MG63 (cell line): ENCODE results near the gene DRC1. TPM values are rescaled to one million over a fixed set of nuclear protein-coding genes. Genes with fewer than 3 reads are reported as not detected.

ENCODE experiments used
- DNase-seq: peaks from one replicate; pipeline ENCODE4 v3.0.0-alpha.2; 2020
- H3K27me3 ChIP-seq: fragments of 250-450 bp; sonication (Bioruptor Pico); 2 replicates; pipeline ENCODE4 v1.5.1; 2020; ENCODE audit warnings: mild to moderate bottlenecking, moderate library complexity
- H3K36me3 ChIP-seq: fragments of 250-450 bp; sonication (Bioruptor Pico); 2 replicates; pipeline ENCODE4 v1.5.1; 2020; ENCODE audit warnings: mild to moderate bottlenecking, moderate library complexity
- H3K4me3 ChIP-seq: fragments of 250-450 bp; sonication (Bioruptor Pico); 2 replicates; pipeline ENCODE4 v1.5.1; 2020; ENCODE audit warnings: mild to moderate bottlenecking, moderate library complexity
- H3K9me3 ChIP-seq: fragments of 250-450 bp; sonication (Bioruptor Pico); 2 replicates; pipeline ENCODE4 v1.5.1; 2020; ENCODE audit warnings: mild to moderate bottlenecking, moderate library complexity
- total RNA-seq: library from RNA; depleted of rRNA; stranded (reverse); fragments of >200 nt; shearing (Covaris generic); gene quantifications from 2 replicates; pipeline ENCODE4 v1.2.3, GENCODE V29; 2014; ENCODE audit warnings: low replicate concordance

DRC1 gene
- total RNA-seq, 1 experiment from 2014 or later = not detected

- Histone ChIP-seq H3K4me3 (no peak overlapping the region), H3K9me3 (no peaks in the 10 kb centered on the region), H3K27me3 (no peaks in the 10 kb centered on the region; the same call in 1 of the 2 replicates), H3K36me3 (no peaks in the 10 kb centered on the region)
- DNase-seq = no peak
These were observed 52.9 kb downstream of the DRC1 start for GRCh38 chr2:26454561-26455001.

- no peaks in the 10 kb centered on the region; the same call in 1 of the 2 replicates for H3K27me3 ChIP-seq
- no peak overlapping the region for H3K4me3 ChIP-seq
- H3K9me3 ChIP-seq = no peaks in the 10 kb centered on the region
- no peak for DNase-seq
- H3K36me3 ChIP-seq = no peaks in the 10 kb centered on the region
These were observed 53.4 kb downstream of the DRC1 start for GRCh38 chr2:26455037-26455669.

DNA sequence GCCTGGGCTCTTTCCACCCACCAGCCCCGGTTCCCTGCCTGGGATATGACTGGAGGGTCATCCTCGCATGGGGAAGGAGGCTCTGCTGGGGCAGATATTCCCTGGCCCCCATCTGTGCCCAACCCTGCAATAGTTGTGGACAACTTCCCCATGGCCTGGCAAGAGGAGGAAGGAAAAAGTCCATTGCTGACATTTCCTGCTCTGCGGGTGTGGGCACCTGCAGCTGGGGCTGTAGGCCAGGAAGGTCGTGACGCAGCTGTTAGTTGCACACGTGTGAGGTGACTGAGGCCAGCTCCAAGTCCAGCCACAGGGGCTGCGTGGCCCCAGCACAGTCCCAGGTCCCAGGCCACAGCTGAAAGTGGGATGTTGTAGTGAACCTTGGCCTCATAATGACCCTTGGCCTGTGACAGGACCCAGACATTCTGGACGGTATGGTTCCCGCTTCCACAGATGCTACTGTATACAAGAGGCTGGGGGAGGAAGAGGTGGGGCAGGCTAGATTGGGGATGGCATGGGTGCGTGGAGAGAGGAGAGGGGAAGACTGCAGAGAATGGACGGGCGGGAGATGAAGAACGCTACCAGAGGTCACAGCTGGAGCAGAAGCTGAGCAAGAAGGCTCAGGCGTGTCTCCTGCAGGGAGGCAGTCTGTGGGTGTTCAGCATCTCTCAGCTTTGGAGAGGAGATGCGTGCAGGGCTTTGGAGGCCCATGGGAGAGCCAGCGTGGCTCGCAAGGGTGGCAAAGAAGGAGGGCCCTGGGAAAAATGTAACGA, 54.1 kb downstream of the DRC1 start:
- DNase-seq = no peak
- Histone ChIP-seq H3K27me3 (no peaks in the 10 kb centered on the region; the same call in 1 of the 2 replicates), H3K36me3 (no peaks in the 10 kb centered on the region)

DNA sequence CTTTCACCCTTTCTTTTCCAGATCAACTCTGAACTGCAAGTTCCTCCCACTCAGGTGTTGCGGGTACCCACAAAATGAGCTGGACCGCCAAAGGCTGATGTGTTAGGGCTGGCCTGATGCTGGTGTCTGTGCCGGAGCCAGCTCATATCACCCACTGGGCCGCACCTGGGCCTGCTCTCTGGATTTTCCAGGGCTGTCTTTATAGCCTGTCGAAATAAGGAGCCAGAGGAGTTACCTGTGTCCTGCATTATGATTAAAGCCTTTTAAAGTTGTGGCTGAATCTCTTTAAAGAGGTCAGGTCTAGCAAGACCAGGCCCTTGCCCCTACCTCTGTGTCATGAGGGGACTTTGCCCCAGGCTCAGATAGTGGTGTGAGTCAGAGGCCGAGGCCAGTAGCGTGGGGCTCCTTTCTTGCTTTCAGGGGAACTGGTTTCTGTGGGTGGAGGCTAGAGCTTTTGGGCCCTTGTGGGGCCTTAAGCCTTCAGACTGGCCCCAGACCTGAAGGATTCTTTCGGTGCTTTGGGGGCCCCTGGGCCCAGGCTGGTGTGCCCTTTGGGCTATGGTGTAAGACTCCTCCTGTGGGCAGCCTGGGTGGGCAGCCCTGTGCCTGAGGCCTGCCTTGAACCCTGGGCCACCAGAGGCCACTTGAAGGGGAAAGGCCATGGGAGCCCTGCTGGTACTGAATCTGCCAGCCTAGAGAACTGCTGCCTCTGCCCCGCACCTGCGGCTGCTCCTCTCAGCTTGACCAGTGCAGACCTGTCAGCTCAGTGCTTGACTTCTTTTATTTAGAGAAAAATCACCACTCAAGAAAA, 54.9 kb downstream of the DRC1 start:
- no peak overlapping the region for H3K4me3 ChIP-seq
- H3K36me3 ChIP-seq = no peaks in the 10 kb centered on the region
- no peak for DNase-seq

More for the DNA sequence above, 54.1 kb downstream of the DRC1 start:
- Histone ChIP-seq H3K9me3 (no peaks in the 10 kb centered on the region), H3K4me3 (no peak overlapping the region)

DNA sequence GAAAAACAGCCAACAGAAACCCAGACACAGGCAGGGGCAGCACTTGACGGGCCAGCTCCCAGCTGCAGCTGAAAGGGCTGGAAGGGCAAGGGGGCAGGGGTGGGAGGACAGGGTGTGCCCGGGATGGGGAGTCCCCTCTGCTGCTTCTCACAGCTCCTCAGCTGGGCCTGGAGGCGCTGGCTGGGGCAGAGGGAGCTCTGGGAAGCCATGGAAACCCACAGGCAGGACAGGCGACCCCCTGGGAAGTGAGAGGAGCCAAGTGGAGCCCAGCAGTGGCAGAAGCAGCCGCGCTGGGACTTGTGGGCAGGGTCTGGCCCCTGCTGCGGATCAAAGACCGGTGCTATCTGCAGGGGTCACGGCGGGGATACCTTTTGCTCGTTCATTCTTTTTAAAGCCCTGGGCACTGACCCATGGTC, 55.5 kb downstream of the DRC1 start:
- H3K27me3 ChIP-seq = no peaks in the 10 kb centered on the region
- H3K4me3 ChIP-seq = no peak overlapping the region
- no peaks in the 10 kb centered on the region for H3K36me3 ChIP-seq
- no peak for DNase-seq
- H3K9me3 ChIP-seq = no peaks in the 10 kb centered on the region

More for the DNA sequence above, 54.9 kb downstream of the DRC1 start:
- Histone ChIP-seq H3K27me3 (no peaks in the 10 kb centered on the region), H3K9me3 (no peaks in the 10 kb centered on the region)

GRCh38 chr2:26457695-26458364, 56.1 kb downstream of the DRC1 start:
- DNase-seq = no peak
- no peaks in the 10 kb centered on the region for H3K27me3 ChIP-seq
- no peaks in the 10 kb centered on the region for H3K36me3 ChIP-seq
- H3K9me3 ChIP-seq = no peaks in the 10 kb centered on the region
- H3K4me3 ChIP-seq = no peak overlapping the region

- Histone ChIP-seq H3K27me3 (no peaks in the 10 kb centered on the region), H3K9me3 (no peaks in the 10 kb centered on the region)
- no peak for DNase-seq
These were observed 56.8 kb downstream of the DRC1 start for GRCh38 chr2:26458365-26459042.

DNA sequence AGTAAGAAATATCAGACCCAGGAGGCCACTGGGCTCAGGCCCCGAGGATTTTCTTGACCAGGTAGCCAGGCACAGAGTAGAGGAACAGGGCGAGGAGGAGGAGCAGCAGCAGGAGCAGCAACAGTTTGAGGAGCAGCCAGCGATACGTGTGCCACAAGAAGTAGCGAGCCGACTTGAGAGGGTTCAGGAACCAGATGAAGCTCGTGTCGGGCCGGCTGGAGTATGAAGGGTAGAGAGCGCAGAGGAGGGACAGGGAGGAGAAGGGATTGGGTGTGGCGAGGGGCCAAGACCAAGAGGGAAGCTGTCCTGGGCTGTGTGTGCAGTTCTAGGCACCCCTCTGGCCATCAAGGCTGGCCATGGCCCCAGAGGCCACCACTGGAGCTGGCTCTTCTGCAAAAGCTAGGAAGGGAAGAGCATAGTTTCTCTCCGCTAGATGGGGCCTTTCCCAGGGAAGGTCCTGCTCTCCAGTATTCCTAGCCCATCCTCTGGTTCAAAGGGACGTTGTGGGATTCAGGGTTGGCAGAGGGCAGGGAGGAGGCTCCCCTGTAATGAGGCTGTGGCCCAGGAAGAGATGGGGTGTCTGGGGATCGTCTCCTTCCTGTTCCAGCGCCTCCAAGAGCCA, 58.4 kb downstream of the DRC1 start:
- Histone ChIP-seq H3K4me3 (no peak overlapping the region), H3K27me3 (no peaks in the 10 kb centered on the region), H3K36me3 (no peaks in the 10 kb centered on the region), H3K9me3 (no peaks in the 10 kb centered on the region)
- no peak for DNase-seq

More at GRCh38 chr2:26458365-26459042, 56.8 kb downstream of the DRC1 start:
- H3K36me3 ChIP-seq = no peaks in the 10 kb centered on the region
- H3K4me3 ChIP-seq = no peak overlapping the region

- no peaks in the 10 kb centered on the region for H3K36me3 ChIP-seq
- H3K9me3 ChIP-seq = no peaks in the 10 kb centered on the region
- DNase-seq = no peak
- H3K4me3 ChIP-seq = no peak overlapping the region
- no peaks in the 10 kb centered on the region for H3K27me3 ChIP-seq
These were observed 58.9 kb downstream of the DRC1 start for GRCh38 chr2:26460613-26461031.

GRCh38 chr2:26461601-26462023, 59.9 kb downstream of the DRC1 start:
- no peaks in the 10 kb centered on the region for H3K27me3 ChIP-seq
- no peak overlapping the region for H3K4me3 ChIP-seq
- DNase-seq = no peak
- no peaks in the 10 kb centered on the region for H3K36me3 ChIP-seq
- no peaks in the 10 kb centered on the region for H3K9me3 ChIP-seq

DNA sequence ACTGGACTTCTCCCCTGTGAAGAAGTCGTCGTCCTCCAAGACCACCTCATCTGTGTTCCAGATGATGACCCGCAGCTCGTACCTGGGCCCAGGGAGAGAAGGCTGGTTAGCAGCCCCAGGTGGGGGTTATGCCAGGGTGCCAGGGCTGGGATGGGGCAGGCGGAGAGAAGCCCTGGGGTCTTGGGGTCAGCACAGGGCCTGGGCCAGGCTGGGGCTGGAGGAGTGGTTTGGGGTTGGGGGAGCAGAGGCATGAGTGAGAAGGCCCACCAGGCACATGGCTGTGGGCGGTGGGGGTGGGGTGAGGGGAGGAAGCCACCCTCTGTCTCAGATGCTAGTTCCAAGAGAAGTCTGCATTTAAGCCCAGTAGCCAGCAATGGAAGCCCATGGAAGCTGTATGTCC, 60.4 kb downstream of the DRC1 start:
- Histone ChIP-seq H3K4me3 (no peak overlapping the region), H3K27me3 (no peaks in the 10 kb centered on the region), H3K36me3 (no peaks in the 10 kb centered on the region), H3K9me3 (no peaks in the 10 kb centered on the region)
- no peak for DNase-seq

DNA sequence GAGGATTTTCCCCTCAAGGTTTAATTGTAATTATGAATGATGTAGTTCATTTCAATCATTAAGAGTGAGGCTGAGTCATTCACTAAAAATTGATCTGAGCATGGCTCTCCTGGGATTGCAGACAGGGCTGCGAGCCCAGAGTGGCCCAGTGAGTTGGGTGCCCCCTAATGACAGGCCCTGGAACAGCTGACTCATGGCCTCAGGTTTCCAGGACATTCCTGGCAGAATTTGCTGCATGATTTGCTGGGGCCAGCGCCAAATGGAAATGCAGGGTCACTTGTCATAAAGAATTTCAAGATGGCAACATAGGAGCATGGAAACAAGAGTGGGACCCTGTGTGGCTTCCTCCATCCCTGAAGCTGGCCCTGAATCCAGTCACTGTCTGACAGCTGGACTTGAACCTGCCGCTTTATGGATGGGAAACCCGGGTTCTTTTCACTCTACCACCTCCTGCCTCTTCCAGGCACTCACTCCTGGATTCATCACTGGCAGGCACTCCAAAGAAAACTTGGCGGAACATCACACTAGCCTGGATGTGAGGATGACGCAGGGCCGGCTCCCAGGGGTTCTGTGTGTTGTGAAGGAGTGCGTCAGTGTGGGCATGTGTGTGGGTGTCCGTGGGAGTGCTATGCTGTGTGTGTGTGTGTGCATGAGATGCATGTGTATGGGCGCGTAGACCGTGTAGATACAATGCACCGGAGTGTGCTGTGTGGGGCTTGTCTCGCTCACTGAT, 61.0 kb downstream of the DRC1 start:
- no peaks in the 10 kb centered on the region for H3K36me3 ChIP-seq
- no peaks in the 10 kb centered on the region for H3K27me3 ChIP-seq
- H3K4me3 ChIP-seq = no peak overlapping the region
- H3K9me3 ChIP-seq = no peaks in the 10 kb centered on the region
- peak; percentile 71 for DNase-seq

GRCh38 chr2:26463244-26464192, 61.8 kb downstream of the DRC1 start:
- DNase-seq = no peak
- Histone ChIP-seq H3K27me3 (no peaks in the 10 kb centered on the region), H3K36me3 (no peaks in the 10 kb centered on the region), H3K9me3 (no peaks in the 10 kb centered on the region), H3K4me3 (no peak overlapping the region)
